A673 (cell line): ENCODE data around the gene DNAJC4. TPM values are rescaled to one million over a fixed set of nuclear protein-coding genes. Genes with fewer than 3 reads are reported as not detected.

Experiments
- BruUV-seq: library from RNA; stranded (reverse); fragments of 400-500 nt; replicated peaks from 2 replicates; lab custom pipeline; 2021; lab: Mats Ljungman, UMichigan
- CTCF ChIA-PET: fragments of 300-600 bp; sonication (Branson Sonifier 250); formaldehyde crosslinking; loops from one replicate; lab custom pipeline; 2022; ENCODE audit warnings: antibody characterized with exemption; lab: Charles Lee
- POLR2A ChIA-PET: fragments of 300-600 bp; sonication (Branson Sonifier 250); formaldehyde crosslinking; loops from one replicate; lab custom pipeline; 2022; ENCODE audit warnings: antibody characterized with exemption; ENCODE audit not compliant: low non-redundant PET; lab: Charles Lee
- DNase-seq: peaks from one replicate; pipeline ENCODE4 v3.0.0-alpha.2; 2015; ENCODE audit warnings: low spot score
- H3K27ac ChIP-seq: fragments of 200-600 bp; sonication (generic); 2 replicates; pipeline ENCODE4 v1.5.1; 2016; ENCODE audit warnings: mixed run types, low read depth, mild to moderate bottlenecking, mixed read lengths, antibody characterized with exemption, low read length; ENCODE audit not compliant: poor library complexity, severe bottlenecking
- H3K27me3 ChIP-seq: fragments of 200-600 bp; sonication (generic); replicated peaks from 2 replicates; pipeline ENCODE4 v1.6.1; 2017; ENCODE audit warnings: mixed run types, low read depth, mild to moderate bottlenecking, mixed read lengths, antibody characterized with exemption, low read length; ENCODE audit not compliant: insufficient read depth, poor library complexity
- H3K36me3 ChIP-seq: fragments of 200-600 bp; sonication (generic); 2 replicates; pipeline ENCODE4 v1.6.1; 2016; ENCODE audit warnings: mixed run types, mild to moderate bottlenecking, mixed read lengths, antibody characterized with exemption, low read length; ENCODE audit not compliant: insufficient read depth, poor library complexity, severe bottlenecking
- H3K4me1 ChIP-seq: fragments of 200-600 bp; sonication (generic); 2 replicates; pipeline ENCODE4 v1.6.1; 2017; ENCODE audit warnings: mixed run types, mild to moderate bottlenecking, mixed read lengths, antibody characterized with exemption, low read length; ENCODE audit not compliant: insufficient read depth, poor library complexity, severe bottlenecking
- H3K4me3 ChIP-seq: fragments of 200-600 bp; sonication (generic); 2 replicates; pipeline ENCODE4 v1.5.1; 2016; ENCODE audit warnings: low read depth, mixed run types, mild to moderate bottlenecking, mixed read lengths, low read length; ENCODE audit not compliant: poor library complexity, severe bottlenecking
- H3K9me3 ChIP-seq: fragments of 200-600 bp; sonication (generic); 2 replicates; pipeline ENCODE4 v1.6.1; 2016; ENCODE audit warnings: mixed run types, low read depth, mild to moderate bottlenecking, mixed read lengths, antibody characterized with exemption, low read length; ENCODE audit not compliant: poor library complexity, severe bottlenecking
- CTCF ChIP-seq: fragments of 300-800, 200-600 bp; sonication (generic); conservative IDR thresholded peaks from 2 replicates; pipeline ENCODE4 v1.5.1; 2017; ENCODE audit warnings: low read depth, mild to moderate bottlenecking, antibody characterized with exemption, low read length, moderate library complexity, mixed read lengths
- EZH2 ChIP-seq: fragments of 200-600 bp; sonication (generic); IDR thresholded peaks from 2 replicates; pipeline ENCODE4 v1.6.1; 2017; ENCODE audit warnings: borderline replicate concordance, low read depth, mild to moderate bottlenecking, mixed read lengths, antibody characterized with exemption, low read length; ENCODE audit not compliant: poor library complexity, severe bottlenecking
- intact Hi-C: fragments of 100-400 bp; cut with micrococcal nuclease; formaldehyde crosslinking; loops from one replicate; pipeline ENCODE4 v1.10.0; 2022; ENCODE audit not compliant: unreplicated experiment
- total RNA-seq: library from RNA; stranded (reverse); gene quantifications from 2 replicates; pipeline ENCODE4 v1.2.3, GENCODE V29; 2021

Gene DNAJC4
- total RNA-seq, 1 experiment from 2014 or later = 20.2 TPM

- ChIA-PET CTCF (interaction anchor here (1.7 kb wide), 1 partner anchor 34 kb away, joined by 5 read pairs; no protein-coding TSS in a partner anchor), POLR2A (no interaction called here)
- Histone ChIP-seq H3K27me3 (no peaks in the 10 kb centered on the region), H3K4me1 (peaks cover 11% of the 10 kb centered on the region), H3K4me3 (no peak overlapping the region), H3K9me3 (no peaks in the 10 kb centered on the region), H3K36me3 (peaks cover 16% of the 10 kb centered on the region), H3K27ac (no peak overlapping the region)
- intact Hi-C loops = no loop called here
- BruUV-seq = no TSS peak
- no peak for TF ChIP-seq CTCF
- TF ChIP-seq EZH2 = no peak
- no peak for DNase-seq
Observed at GRCh38 chr11:64238076-64238475, 7.7 kb downstream of the DNAJC4 start.

- intact Hi-C loops = no loop called here
- peaks cover 10% of the 10 kb centered on the region for H3K4me1 ChIP-seq
- peak overlapping the region; percentile 13 for H3K27ac ChIP-seq
- POLR2A ChIA-PET = no interaction called here
- CTCF ChIA-PET = no interaction called here
- no peaks in the 10 kb centered on the region for H3K9me3 ChIP-seq
- peaks cover 24% of the 10 kb centered on the region for H3K36me3 ChIP-seq
- no peak for TF ChIP-seq EZH2
- no peak for TF ChIP-seq CTCF
- H3K27me3 ChIP-seq = no peaks in the 10 kb centered on the region
- BruUV-seq = no TSS peak
- no peak for DNase-seq
- no peak overlapping the region for H3K4me3 ChIP-seq
Observed at GRCh38 chr11:64238999-64239398, 8.7 kb downstream of the DNAJC4 start.

- ChIA-PET POLR2A (no interaction called here), CTCF (no interaction called here)
- Histone ChIP-seq H3K9me3 (no peaks in the 10 kb centered on the region), H3K4me1 (peaks cover 13% of the 10 kb centered on the region), H3K27ac (peak overlapping the region; percentile 91), H3K4me3 (peak overlapping the region; percentile 86), H3K27me3 (no peaks in the 10 kb centered on the region), H3K36me3 (peaks cover 27% of the 10 kb centered on the region)
- TF ChIP-seq EZH2 (no peak), CTCF (no peak)
- no TSS peak for BruUV-seq
- intact Hi-C loops = loop anchor here (2.0 kb wide), 1 partner anchor 65 kb away; the partner anchor contains the start of gene ESRRA
- DNase-seq = no peak
Observed at GRCh38 chr11:64239662-64240434, 9.5 kb downstream of the DNAJC4 start.
